HepG2 (cell line): ENCODE data around the gene OSBPL1A. TPM values are rescaled to one million over a fixed set of nuclear protein-coding genes. Genes with fewer than 3 reads are reported as not detected.

Experiments used
- ATAC-seq: fragments of 200-7000 bp; cut with Tn5 transposase; 3 replicates; pipeline ENCODE4 v1.9.1; 2020; ENCODE audit warnings: mild to moderate bottlenecking, moderate library complexity
- BruUV-seq: library from RNA; stranded (reverse); fragments of 400-500 nt; replicated peaks from 2 replicates; lab custom pipeline; 2021; lab: Mats Ljungman, UMichigan
- CTCF ChIA-PET: fragments of 300-600 bp; formaldehyde crosslinking; extraction: SDS; loops from one replicate; lab custom pipeline; 2021; ENCODE audit warnings: low total read pairs, inconsistent platforms, low intra/inter-chr PET ratio; lab: Yijun Ruan, JAX
- POLR2A ChIA-PET: fragments of 350-600 bp; sonication (Branson Sonifier 250); formaldehyde crosslinking; loops from one replicate; lab custom pipeline; 2020; ENCODE audit warnings: antibody characterized with exemption, inconsistent platforms; lab: Yijun Ruan, JAX
- DNase-seq: peaks from one replicate; pipeline ENCODE4 v3.0.0-alpha.2; 2015; ENCODE audit warnings: low spot score
- FAIRE-seq: peaks from 3 replicates; lab custom pipeline; 2011; peaks lifted over from hg19 to GRCh38; lab: Jason Lieb, UNC
- H2AFZ ChIP-seq: one replicate; pipeline ENCODE4 v1.6.1; 2011; ENCODE audit warnings: low read length, inconsistent platforms
- H3K27ac ChIP-seq: fragments of 300-600 bp; 3 replicates; pipeline ENCODE4 v1.8.0; 2011; ENCODE audit warnings: mixed run types, mild to moderate bottlenecking, mixed read lengths, low read length, inconsistent platforms; ENCODE audit not compliant: insufficient read depth; ENCODE audit errors: extremely low read length
- H3K27me3 ChIP-seq, 2 experiments: fragments of 200-600 bp in 1 of 2; 2 replicates in 1 of 2; 3 replicates in 1 of 2; pipeline versions ENCODE4 v1.6.0 to v1.8.0; 2011; ENCODE audit warnings: low read length in 2 of 2, mild to moderate bottlenecking in 2 of 2, moderate library complexity in 2 of 2, inconsistent platforms in 1 of 2; ENCODE audit not compliant: insufficient read depth in 2 of 2, control insufficient read depth in 1 of 2
- H3K36me3 ChIP-seq, 2 experiments: fragments of 200-600 bp in 1 of 2; replicated peaks in 1 of 2; 2 replicates in 1 of 2; 3 replicates in 1 of 2; pipeline versions ENCODE4 v1.5.1 to v1.8.0; 2011; ENCODE audit warnings: low read length in 2 of 2, inconsistent platforms in 1 of 2; ENCODE audit not compliant: insufficient read depth in 2 of 2, control insufficient read depth in 1 of 2
- H3K4me1 ChIP-seq: 2 replicates; pipeline ENCODE4 v1.5.1; 2012; ENCODE audit warnings: low read length, inconsistent platforms; ENCODE audit not compliant: insufficient read depth
- H3K4me2 ChIP-seq: 2 replicates; pipeline ENCODE4 v1.6.0; 2011; ENCODE audit warnings: low read depth, low read length, inconsistent platforms
- H3K4me3 ChIP-seq, 3 experiments: fragments of 200-600 bp in 1 of 3; sonication (generic), shearing (Covaris generic) in 1 of 3; replicated peaks in 1 of 3; 2 replicates each; pipeline ENCODE4 v1.5.1; 2011 to 2016; ENCODE audit warnings: low read length in 3 of 3, inconsistent platforms in 2 of 3, low read depth in 2 of 3, mild to moderate bottlenecking in 2 of 3, control low read depth in 1 of 3, mixed read lengths in 1 of 3; ENCODE audit not compliant: insufficient read depth in 1 of 3
- H3K79me2 ChIP-seq: one replicate; pipeline ENCODE4 v1.6.1; 2011; ENCODE audit warnings: low read length, inconsistent platforms; ENCODE audit not compliant: insufficient read depth
- H3K9ac ChIP-seq: 2 replicates; pipeline ENCODE4 v1.6.0; 2011; ENCODE audit warnings: mild to moderate bottlenecking, low read depth, low read length, inconsistent platforms; ENCODE audit not compliant: insufficient read depth
- H3K9me3 ChIP-seq: 2 replicates; pipeline ENCODE4 v1.5.1; 2012; ENCODE audit warnings: mild to moderate bottlenecking, low read length
- H4K20me1 ChIP-seq: 2 replicates; pipeline ENCODE4 v1.6.0; 2011; ENCODE audit warnings: inconsistent platforms, mild to moderate bottlenecking, low read length, moderate library complexity; ENCODE audit not compliant: insufficient read depth
- AHR ChIP-seq: IDR thresholded peaks from 2 replicates; pipeline ENCODE4 v1.6.1; 2018; ENCODE audit warnings: missing genetic modification reagents, missing compliant biosample characterization
- HOXA3 ChIP-seq: sonication (generic); formaldehyde crosslinking; IDR thresholded peaks from 2 replicates; pipeline ENCODE4 v1.5.0; 2020; ENCODE audit warnings: missing genetic modification reagents
- POLR2AphosphoS2 ChIP-seq: IDR thresholded peaks from 2 replicates; pipeline ENCODE4 v1.6.1; 2011; ENCODE audit warnings: low read depth, low read length, improper control_type of control experiment
- RFX5 ChIP-seq: IDR thresholded peaks from 2 replicates; pipeline ENCODE4 v1.6.1; 2011; ENCODE audit warnings: low read depth, low read length, improper control_type of control experiment
- ZNF501 ChIP-seq: sonication (generic); formaldehyde crosslinking; IDR thresholded peaks from 2 replicates; pipeline ENCODE4 v1.5.1; 2020; ENCODE audit warnings: mild to moderate bottlenecking, moderate library complexity, missing genetic modification reagents
- ZNF513 ChIP-seq: sonication (generic); formaldehyde crosslinking; conservative IDR thresholded peaks from 2 replicates; pipeline ENCODE4 v1.5.0; 2020; ENCODE audit warnings: missing genetic modification reagents
- ZNF724P ChIP-seq: sonication (generic); formaldehyde crosslinking; IDR thresholded peaks from 2 replicates; pipeline ENCODE4 v1.8.0; 2022; ENCODE audit warnings: missing genetic modification reagents, borderline replicate concordance
- WGBS: methylation state at CpG from one replicate; pipeline ENCODE4 v1.1.6; 2017; ENCODE audit warnings: low lambda C conversion rate; 5-methylcytosine and 5-hydroxymethylcytosine counted together
- in situ Hi-C: cut with HindIII; loops from 2 replicates; pipeline ENCODE4 v1.10.0; 2017; ENCODE audit warnings: low pct_unique_long_range_greater_than_20kb; ENCODE audit not compliant: extremely low pct_ligation_motif_present
- intact Hi-C: fragments of 100-400 bp; cut with micrococcal nuclease; formaldehyde crosslinking; loops from one replicate; pipeline ENCODE4 v1.10.0; 2022; ENCODE audit not compliant: unreplicated experiment
- polyA plus RNA-seq, 8 experiments: library from polyadenylated mRNA; depleted of rRNA in 3 of 8; stranded (reverse) in 7 of 8; unstranded in 1 of 8; fragments of >200 nt; fragmentation: Illumina TruSeq in 4 of 8; extraction: Trizol in 4 of 8; gene quantifications; 2 replicates each; pipeline versions ENCODE4 v1.2.1 to v1.2.3, GENCODE V29; 2011 to 2016; ENCODE audit warnings: low read depth in 4 of 8, missing spikeins in 1 of 8, mixed read lengths in 1 of 8; ENCODE audit not compliant: insufficient read depth in 1 of 8
- total RNA-seq, 5 experiments: library from RNA; depleted of rRNA; stranded (reverse); fragments of >200 nt; fragmentation: Illumina TruSeq; extraction: Trizol; gene quantifications; 2 replicates each; pipeline ENCODE4 v1.2.3, GENCODE V29; 2016; ENCODE audit warnings: low read depth in 1 of 5

OSBPL1A gene
- total and polyA plus RNA-seq, 2 of the 13 experiments (the other 11 are each of a cell fraction or from before 2014, with no cell fraction given): 0.02 TPM; not detected in 1

GRCh38 chr18:24189664-24190346 is 207.8 kb downstream of the OSBPL1A start:
- no peak for ATAC-seq
- H3K27ac ChIP-seq: no peak overlapping the region
- no TSS peak for BruUV-seq
- no peak for FAIRE-seq
- no peaks in the 10 kb centered on the region; a peak in 1 of 5 replicates for H3K27me3 ChIP-seq
- H3K9me3 ChIP-seq: no peaks in the 10 kb centered on the region
- no peaks in the 10 kb centered on the region for H3K79me2 ChIP-seq
- H3K4me1 ChIP-seq: no peaks in the 10 kb centered on the region
- intact Hi-C loops: no loop called here
- DNase-seq: no peak
- ChIA-PET CTCF (no interaction called here), POLR2A (no interaction called here)
- H2AFZ ChIP-seq: no peak overlapping the region
- in situ Hi-C loops: no loop called here
- TF ChIP-seq AHR (CRISPR knock-in tag) (no peak), POLR2AphosphoS2 (no peak), ZNF513 (CRISPR knock-in tag) (no peak), HOXA3 (CRISPR knock-in tag) (no peak), ZNF501 (CRISPR knock-in tag) (no peak)
- no peak overlapping the region for H3K4me3 ChIP-seq
- WGBS: 38% methylated on average over 15 of the region's 15 CpGs
- H3K4me2 ChIP-seq: no peak overlapping the region
- H3K9ac ChIP-seq: no peak overlapping the region
- no peaks in the 10 kb centered on the region for H4K20me1 ChIP-seq
- no peaks in the 10 kb centered on the region for H3K36me3 ChIP-seq

GRCh38 chr18:24189007-24189528 is 208.6 kb downstream of the OSBPL1A start:
- Histone ChIP-seq H2AFZ (no peak overlapping the region), H3K4me3 (no peak overlapping the region), H3K4me1 (no peaks in the 10 kb centered on the region), H4K20me1 (no peaks in the 10 kb centered on the region), H3K79me2 (no peaks in the 10 kb centered on the region), H3K9me3 (no peaks in the 10 kb centered on the region), H3K9ac (no peak overlapping the region), H3K27me3 (no peaks in the 10 kb centered on the region; a peak in 1 of 5 replicates), H3K4me2 (no peak overlapping the region), H3K36me3 (no peaks in the 10 kb centered on the region), H3K27ac (no peak overlapping the region)
- CTCF ChIA-PET: no interaction called here
- POLR2A ChIA-PET: no interaction called here
- in situ Hi-C loops: no loop called here
- TF ChIP-seq ZNF724P (CRISPR knock-in tag) (no peak), RFX5 (peak; percentile 55; the same call in 1 of the 2 replicates)
- ATAC-seq: no peak
- WGBS: 0% methylated on average over 1 of the region's 6 CpGs
- no peak for FAIRE-seq
- DNase-seq: no peak
- intact Hi-C loops: no loop called here
- no TSS peak for BruUV-seq
